Rectal smooth muscle tissue (tissue), 1 donor: ENCODE measurements around the gene GRID1.

Source experiments
- H3K27ac ChIP-seq: one replicate; pipeline ENCODE4 v1.7.0; 2013; ENCODE audit warnings: low read depth, low read length, inconsistent platforms
- H3K27me3 ChIP-seq: one replicate; pipeline ENCODE4 v1.7.0; 2013; ENCODE audit warnings: low read length; ENCODE audit not compliant: control insufficient read depth, insufficient read depth
- H3K36me3 ChIP-seq: one replicate; pipeline ENCODE4 v1.7.0; 2013; ENCODE audit warnings: low read length; ENCODE audit not compliant: control insufficient read depth, insufficient read depth
- H3K4me1 ChIP-seq: one replicate; pipeline ENCODE4 v1.7.0; 2013; ENCODE audit warnings: low read length; ENCODE audit not compliant: control insufficient read depth, insufficient read depth
- H3K4me3 ChIP-seq: one replicate; pipeline ENCODE4 v1.7.0; 2013; ENCODE audit warnings: low read length
- H3K9ac ChIP-seq: one replicate; pipeline ENCODE4 v1.7.0; 2013; ENCODE audit warnings: low read length

Gene GRID1

DNA sequence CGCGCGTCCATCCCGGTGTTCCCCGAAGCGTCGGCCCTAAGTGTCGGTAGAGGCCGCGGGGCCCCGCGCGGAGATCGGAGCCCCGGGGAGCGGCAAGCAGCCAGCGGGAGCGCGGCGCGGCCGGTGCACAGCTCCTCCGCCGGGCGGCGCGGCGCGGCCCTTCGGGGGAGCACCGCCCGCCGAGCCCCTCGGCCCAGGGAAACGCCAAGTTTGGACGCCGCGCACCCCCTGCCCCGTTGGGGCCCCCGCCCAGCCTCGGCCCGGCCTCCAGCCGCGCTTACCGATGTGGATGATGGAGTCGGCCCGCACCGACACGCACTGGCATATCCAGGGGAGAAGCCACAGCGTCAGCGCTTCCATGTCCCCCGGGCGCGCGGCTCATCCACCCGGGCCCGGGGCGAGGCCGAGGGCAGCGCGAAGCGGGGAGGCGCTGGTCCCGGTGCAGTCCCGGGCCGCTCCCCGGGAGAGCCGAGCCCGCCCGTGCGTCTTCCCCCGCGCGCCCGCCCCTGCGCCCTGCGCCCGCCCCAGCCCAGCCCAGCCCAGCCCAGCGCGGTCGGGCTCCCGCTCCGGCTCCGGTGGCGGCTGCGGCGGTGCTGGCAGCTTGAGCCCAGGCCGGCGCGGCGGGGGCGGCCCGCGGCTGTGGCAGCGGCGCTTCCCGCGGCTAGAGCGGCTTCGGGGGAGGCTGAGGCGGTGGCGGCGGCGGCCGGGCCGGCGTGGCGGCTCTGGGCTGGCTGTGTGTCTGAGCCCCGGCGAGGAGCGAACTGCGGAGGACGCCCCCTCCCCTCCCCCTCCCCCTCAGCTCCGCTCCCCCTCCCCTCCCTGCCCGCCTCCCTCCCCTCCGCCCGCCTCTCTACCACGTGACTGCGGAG, at the start of gene GRID1:
Gene GRID1 (minus strand): TSS at position 763 of the 869 bp plus-strand sequence.
- no peak within 1 kb of the TSS for H3K27ac ChIP-seq
- no peaks in the 10 kb centered on the region for H3K4me1 ChIP-seq
- H3K4me3 ChIP-seq: peak within 1 kb of the TSS; percentile 53
- peaks cover 24% of the 10 kb centered on the region for H3K27me3 ChIP-seq
- H3K9ac ChIP-seq: no peak within 1 kb of the TSS
- H3K36me3 ChIP-seq: no peaks in the 10 kb centered on the region

DNA sequence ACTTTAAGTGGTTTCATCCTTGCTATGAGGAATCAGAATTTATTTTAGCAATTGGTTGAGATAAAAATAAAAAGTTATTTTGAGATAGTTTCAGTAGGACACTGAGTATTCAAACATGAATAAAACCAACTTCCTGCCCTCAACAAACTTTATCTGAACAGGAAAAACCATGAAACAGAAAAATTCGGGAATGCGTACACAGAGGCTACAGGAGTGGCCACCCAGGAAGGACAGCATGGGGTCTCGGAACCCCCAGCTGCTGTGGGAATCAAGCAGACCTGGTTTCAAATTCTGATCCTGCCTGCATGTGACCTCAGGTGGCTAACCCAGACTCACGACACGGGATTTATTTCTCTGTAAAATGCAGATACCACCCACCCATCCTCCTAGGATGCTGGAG, 49.0 kb upstream of the GRID1 start:
- Histone ChIP-seq H3K4me3 (no peak overlapping the region), H3K9ac (no peak overlapping the region), H3K36me3 (no peaks in the 10 kb centered on the region), H3K27ac (no peak overlapping the region), H3K27me3 (no peaks in the 10 kb centered on the region), H3K4me1 (peaks cover 9% of the 10 kb centered on the region)

DNA sequence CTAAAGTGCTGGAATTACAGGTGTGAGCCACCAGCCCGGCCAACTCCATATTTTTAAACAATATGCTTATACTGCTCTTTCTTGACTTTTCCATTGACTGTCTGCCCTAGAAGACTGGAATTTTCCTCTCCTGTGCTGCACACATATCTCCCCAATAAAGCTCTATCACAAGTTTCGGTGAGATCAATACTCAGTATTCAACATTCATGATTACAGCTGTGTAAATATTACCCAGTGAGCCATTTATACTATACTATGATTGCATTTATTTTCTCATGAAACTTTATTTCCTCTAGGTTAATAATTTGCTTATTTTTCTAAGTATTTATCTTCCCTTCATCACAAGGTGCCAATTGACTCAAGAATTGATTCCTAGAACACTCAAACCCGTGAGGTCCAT, 48.5 kb upstream of the GRID1 start:
- Histone ChIP-seq H3K27me3 (no peaks in the 10 kb centered on the region), H3K9ac (no peak overlapping the region), H3K4me3 (no peak overlapping the region), H3K4me1 (peaks cover 9% of the 10 kb centered on the region), H3K27ac (no peak overlapping the region), H3K36me3 (no peaks in the 10 kb centered on the region)

DNA sequence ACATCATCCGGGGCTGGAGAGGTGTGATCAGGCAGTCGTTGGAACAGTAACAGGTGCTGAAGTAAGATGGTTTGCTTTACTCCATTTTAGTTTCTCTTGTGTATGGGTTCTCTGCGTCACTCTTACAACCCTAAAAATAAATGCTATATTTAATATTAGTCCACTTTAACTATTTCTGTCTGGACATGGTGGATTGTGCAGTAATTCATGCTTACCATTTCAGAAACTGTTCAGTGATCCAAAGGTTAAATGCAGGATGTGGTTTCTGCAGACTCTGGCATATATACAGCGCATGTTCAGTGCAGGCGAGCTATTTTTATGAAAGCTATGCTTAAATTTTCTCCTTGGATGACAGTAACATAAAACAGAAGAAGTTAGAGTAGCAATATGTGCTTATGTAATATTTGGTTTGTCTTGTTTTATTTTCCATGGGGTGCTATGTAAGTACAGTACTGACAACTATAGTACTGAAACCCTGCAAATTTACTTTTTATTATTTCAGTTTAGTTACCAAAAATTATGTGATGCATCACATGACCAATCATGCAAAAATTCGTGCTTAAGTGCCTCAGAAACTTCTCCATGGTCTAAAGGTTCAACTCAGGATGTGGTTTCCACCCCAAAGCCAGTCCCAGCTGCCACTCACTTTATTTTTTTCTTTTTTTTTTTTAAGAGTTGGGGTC, 46.6 kb upstream of the GRID1 start:
- no peak overlapping the region for H3K27ac ChIP-seq
- H3K27me3 ChIP-seq: no peaks in the 10 kb centered on the region
- H3K4me1 ChIP-seq: peaks cover 9% of the 10 kb centered on the region
- no peaks in the 10 kb centered on the region for H3K36me3 ChIP-seq
- H3K4me3 ChIP-seq: peak overlapping the region; percentile 4
- no peak overlapping the region for H3K9ac ChIP-seq

DNA sequence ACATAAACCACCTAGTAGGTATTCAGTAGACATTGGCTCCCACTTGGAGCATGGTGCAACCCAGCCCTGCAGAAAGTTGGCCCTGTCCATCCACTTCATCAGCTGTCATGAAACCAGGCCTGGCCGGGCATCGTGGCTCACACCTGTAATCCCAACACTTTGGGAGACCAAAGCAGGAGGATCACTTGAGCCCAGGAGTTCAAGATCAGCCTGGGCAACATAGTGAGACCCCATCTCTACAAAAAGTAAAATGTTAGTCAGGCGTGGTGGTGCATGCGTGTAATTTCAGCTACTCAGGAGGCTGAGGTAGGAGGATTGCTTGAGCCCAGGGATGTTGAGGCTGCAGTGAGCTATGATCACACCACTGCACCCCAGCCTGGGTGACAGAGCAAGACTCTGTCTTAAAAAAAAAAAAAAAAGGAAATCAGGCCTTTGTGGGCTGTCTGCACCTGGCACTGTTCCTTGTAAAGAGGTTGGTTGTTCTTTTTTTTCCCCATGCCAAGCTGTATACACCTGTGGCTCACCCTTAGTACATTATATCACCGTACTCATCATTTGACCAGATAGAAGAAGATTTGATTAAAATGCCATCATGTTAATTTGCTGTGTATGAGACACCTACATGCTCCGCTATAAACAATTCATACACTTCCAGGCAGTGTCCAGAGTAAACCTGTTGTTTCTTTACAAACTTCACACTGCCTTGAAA, 45.4 kb upstream of the GRID1 start:
- Histone ChIP-seq H3K36me3 (no peaks in the 10 kb centered on the region), H3K9ac (no peak overlapping the region), H3K4me1 (peaks cover 9% of the 10 kb centered on the region), H3K27me3 (no peaks in the 10 kb centered on the region), H3K27ac (peak overlapping the region; percentile 63), H3K4me3 (no peak overlapping the region)

DNA sequence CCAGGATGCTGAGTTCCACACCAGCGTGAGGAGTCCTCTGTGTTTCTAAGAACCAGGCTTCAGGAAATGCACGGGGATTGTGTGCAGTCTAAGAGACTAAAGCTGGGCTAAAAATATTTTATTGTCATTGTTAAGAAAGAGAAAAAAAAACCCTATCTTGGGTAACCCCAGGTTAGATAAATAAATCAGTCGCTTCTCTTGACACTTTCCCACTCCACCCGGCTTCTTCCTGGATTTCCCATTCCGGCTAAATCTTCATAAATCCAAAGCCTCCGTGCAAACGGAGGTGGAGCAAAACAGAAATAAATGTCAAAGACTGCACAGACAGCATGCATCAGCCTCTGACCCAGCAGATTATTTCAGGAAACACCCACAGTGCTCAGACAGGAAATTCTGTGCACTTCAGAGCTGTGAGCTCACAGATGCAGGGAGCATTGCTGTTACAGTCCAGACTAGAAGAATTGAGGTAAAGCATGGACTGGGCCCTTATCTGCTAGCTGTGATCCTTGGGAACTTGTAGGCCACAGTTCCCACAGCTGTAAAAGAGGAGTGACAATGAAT, 44.8 kb upstream of the GRID1 start:
- peak overlapping the region; percentile 63 for H3K27ac ChIP-seq
- H3K9ac ChIP-seq: no peak overlapping the region
- peaks cover 9% of the 10 kb centered on the region for H3K4me1 ChIP-seq
- no peak overlapping the region for H3K4me3 ChIP-seq
- no peaks in the 10 kb centered on the region for H3K36me3 ChIP-seq
- no peaks in the 10 kb centered on the region for H3K27me3 ChIP-seq

DNA sequence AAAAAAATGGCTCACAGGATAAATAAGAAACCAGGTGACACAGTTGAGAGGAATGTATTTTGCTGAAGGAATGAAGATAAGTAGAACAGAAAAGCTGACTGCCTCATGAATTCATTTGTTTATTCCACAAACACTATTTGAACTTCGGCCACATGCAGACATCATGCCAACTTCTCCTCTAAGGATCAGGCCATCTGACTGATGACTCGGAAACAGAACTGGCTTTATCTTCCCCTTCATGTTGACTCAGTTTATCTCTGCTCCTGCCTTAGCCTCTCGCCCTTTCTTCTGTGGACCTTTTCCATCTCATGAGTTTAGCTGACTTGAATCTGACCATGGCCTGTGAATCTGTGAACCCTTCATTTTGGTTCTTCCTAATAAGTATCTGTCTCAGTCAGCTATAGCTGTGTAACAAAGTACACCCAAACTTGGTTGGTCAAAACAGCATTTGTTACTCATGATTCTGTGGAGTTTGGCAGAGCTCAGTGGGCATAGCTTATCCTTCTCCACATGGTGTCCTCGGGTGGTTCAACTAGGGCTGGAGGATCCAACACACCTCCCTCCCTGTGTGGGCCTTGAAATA, 44.0 kb upstream of the GRID1 start:
- no peak overlapping the region for H3K9ac ChIP-seq
- H3K27ac ChIP-seq: peak overlapping the region; percentile 29
- no peaks in the 10 kb centered on the region for H3K27me3 ChIP-seq
- peaks cover 9% of the 10 kb centered on the region for H3K4me1 ChIP-seq
- H3K4me3 ChIP-seq: no peak overlapping the region
- no peaks in the 10 kb centered on the region for H3K36me3 ChIP-seq

DNA sequence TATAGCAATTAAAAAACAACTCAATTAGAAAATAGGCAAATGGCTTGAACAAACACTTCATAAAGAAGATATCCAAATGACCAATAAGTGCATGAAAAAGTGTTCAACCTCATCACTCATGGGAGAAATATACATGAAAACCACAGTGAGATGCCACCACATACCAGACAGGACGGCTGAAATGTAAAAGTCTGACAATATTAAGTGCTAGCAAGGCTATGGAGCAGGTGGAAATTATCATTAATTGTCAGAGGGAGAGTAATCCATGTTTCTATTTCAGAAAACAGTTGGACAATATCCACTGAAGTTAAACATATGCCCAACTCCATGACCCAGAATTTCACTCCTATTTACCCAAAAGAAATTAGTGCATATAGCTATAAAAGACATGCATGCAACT, 42.6 kb upstream of the GRID1 start:
- no peaks in the 10 kb centered on the region for H3K36me3 ChIP-seq
- H3K27ac ChIP-seq: no peak overlapping the region
- H3K27me3 ChIP-seq: no peaks in the 10 kb centered on the region
- H3K9ac ChIP-seq: no peak overlapping the region
- peaks cover 9% of the 10 kb centered on the region for H3K4me1 ChIP-seq
- no peak overlapping the region for H3K4me3 ChIP-seq

DNA sequence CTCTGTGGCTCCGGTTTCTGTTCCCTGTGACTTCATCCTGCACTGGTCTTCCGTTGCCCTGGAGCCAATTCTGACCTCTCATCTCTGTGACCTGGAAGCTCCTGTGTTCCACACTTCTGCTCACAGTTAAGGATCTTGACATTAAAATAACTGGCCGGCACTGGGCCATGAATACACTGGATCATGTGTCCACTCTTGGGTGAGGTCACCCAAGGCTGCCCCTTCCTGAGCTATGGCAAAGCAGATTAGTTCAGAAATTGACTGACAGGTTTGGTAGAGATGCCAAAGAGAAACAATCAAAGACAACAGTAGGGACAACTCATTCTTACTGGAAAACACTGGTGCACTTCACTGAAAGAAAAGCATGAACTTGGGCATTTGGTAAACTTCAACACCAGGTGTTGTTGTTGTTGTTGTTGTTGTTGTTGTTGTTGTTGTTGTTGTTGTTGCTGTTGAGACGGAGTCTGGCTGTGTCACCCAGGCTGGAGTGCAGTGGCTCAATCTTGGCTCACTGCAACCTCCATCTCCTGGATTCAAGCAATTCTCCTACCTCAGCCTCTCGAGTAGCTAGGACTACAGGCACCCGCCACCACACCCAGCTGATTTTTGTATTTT, 36.7 kb upstream of the GRID1 start:
- Histone ChIP-seq H3K9ac (no peak overlapping the region), H3K4me3 (no peak overlapping the region), H3K4me1 (peaks cover 10% of the 10 kb centered on the region), H3K27me3 (peaks cover 5% of the 10 kb centered on the region), H3K36me3 (no peaks in the 10 kb centered on the region), H3K27ac (no peak overlapping the region)

DNA sequence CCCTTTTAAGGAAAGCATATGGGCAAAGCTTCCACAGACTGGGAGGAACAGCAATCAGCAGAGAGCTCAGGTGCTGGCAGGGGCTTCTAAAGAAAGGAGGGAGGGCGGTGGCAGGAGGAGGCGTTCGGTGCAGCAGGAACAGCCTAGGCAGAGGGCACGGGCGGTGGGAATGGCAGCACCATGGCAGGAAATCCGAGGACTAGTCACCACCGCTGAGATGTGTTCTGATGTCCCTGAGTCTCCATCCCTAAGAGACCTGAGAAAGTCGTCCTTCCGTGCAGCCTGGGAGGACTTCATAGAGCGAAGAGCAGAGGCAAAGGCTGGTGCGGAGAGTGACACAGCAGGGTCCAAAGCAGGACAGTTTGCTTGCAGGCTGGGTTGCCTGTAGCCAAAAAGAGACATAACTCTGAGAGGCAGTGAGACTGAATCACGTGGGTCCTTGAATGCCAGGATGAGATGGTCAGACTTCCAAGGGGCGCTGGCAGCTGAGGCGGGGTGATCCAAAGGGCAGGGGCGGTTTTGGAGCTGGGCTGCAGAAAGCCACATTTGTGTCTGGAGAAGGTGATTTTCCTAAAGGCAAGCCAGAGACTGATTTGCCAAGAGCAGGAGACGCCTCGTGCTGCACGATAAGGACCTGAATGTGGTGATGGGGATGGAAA, 35.8 kb upstream of the GRID1 start:
- Histone ChIP-seq H3K4me1 (peaks cover 10% of the 10 kb centered on the region), H3K9ac (no peak overlapping the region), H3K27ac (peak overlapping the region; percentile 15), H3K27me3 (peaks cover 5% of the 10 kb centered on the region), H3K4me3 (peak overlapping the region; percentile 5), H3K36me3 (no peaks in the 10 kb centered on the region)

DNA sequence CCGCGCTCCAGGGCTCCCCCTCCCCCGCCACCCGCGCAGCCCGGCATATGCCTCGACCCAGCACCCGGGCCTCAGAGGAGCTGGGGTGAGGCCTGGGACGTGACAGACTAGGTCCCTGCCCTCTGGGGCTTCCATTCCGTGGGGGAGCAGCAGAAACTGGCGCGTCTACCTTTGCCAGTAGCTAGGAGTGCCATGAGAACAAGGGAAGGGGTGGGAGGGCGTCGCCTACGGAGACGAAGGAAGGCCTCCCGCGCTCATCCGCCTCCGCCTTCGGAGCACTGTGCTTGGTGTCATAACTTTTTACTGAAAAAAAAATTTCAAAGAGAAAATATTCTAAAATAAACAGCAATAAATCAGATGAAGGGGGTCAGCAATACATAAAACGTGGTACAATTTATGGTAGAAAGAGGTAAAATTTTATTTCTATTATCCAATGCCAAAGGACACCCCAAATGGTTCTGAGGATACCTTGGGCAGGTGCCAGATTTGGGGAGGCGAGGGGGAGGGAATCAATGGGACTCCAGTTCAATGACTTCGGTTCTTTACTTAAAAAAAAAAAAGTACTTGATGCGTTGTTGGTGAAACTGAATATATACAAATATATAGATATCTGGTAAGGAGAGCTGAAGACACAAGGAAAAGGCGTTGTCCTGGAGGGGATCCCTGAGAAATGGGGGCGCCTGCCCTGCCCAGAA, 35.1 kb upstream of the GRID1 start:
- Histone ChIP-seq H3K4me1 (peaks cover 10% of the 10 kb centered on the region), H3K4me3 (peak overlapping the region; percentile 85), H3K27ac (peak overlapping the region; percentile 55), H3K27me3 (peaks cover 5% of the 10 kb centered on the region), H3K9ac (no peak overlapping the region), H3K36me3 (no peaks in the 10 kb centered on the region)
